AML-193 (cell line): Measurements from ENCODE around the gene ALG5.

Source experiments
- DNase-seq, 2 experiments: peaks; one replicate each; lab custom pipeline; 2025; lab: John Stamatoyannopoulos, UW

ALG5 gene

DNA sequence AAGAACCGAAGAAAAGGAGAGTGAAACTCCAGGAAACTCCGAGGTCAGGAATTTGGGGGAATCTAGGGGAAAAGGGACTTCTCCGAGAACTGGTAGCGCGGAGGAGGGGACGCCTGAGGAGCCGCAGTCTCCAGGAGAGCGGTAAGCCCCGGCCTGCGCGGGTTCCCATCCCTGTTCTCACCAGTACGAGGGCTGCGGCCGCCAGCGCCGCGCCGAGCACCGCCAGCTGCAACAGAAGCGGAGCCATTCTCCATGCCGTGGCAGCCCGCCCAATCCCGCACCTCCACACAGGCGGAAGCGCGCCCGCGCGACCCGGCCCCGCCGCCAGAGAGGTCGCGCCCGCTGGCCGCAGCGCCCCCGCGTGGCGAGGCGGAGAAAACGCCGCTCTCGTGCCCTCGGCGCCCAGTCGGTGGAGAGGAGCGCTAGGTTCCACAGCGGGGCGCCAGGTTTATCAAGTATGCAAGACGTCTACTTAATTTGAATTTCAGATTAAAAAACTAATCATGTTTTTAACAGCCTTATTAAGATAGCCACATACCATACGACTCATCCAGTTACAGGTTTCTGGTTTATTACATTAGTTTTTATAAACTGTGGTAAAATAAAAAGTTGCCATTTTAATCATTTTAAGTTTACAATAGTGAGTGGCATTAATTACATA, at the start of gene ALG5:
Gene ALG5 (minus strand): TSS at position 287 of the 661 bp plus-strand sequence. CDS start 40 bp downstream, at position 247.
- peak; percentile 86 to 91 for DNase-seq

DNA sequence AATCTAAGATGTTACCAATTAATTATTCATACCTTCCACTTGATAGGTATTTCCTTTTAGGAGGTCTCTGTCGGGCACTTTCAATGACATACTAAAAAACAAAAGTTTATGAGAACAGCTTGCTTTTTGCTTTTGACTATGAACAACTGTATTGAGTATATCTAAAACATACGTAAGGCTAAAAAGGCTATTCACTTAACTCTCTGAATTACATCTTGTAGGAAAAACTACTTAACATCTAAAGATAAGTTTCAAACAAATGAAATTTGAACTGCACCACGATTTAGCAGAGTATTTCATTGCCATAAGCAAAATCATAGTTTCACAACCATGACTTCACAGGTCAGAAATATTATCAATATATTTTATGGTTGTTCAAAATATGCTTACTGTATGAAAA, 48.7 kb upstream of the ALG5 start:
- no peak for DNase-seq

- no peak for DNase-seq
Observed at GRCh38 chr13:37047032-37047431, 47.9 kb upstream of the ALG5 start.

DNA sequence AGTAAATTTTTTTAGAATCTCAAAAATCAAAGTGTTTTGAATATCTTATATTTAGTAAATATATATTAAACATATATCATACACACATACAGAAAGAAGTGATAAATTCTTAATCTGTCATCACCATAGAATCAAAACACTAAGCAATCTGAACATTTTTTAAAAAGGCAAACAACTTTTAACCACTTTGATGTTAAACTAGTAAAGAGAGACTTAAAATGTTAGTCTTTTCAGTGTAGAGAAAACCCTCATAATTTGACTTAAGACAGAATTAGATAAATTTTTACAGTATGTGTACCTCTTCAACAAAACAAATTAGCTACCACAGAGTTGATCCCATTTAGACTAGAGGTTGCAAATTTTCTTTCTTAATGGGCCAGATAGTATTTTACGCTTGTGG, 46.9 kb upstream of the ALG5 start:
- no peak for DNase-seq

GRCh38 chr13:37040789-37041188, 41.6 kb upstream of the ALG5 start:
- no peak for DNase-seq

DNA sequence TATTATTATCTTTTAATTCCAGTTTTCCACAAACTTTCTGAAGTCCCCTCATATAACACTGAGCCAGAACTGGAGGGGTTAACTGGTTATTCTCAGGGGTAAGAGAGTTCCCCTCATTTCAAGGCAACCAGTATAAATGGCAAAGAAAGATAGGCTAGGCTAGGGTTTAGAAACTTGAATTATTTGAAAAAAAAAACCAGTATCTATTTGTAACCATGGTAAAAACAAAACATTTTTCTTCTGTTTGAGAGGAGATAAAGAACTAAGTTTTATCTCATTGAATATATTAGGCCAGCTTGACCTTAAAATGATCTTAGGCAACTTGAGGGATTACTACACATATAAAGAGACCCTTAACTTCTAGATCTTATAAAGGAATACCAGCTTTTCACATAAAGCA, 40.8 kb upstream of the ALG5 start:
- DNase-seq: no peak

- DNase-seq: no peak
Observed at GRCh38 chr13:37037241-37037640, 38.1 kb upstream of the ALG5 start.

DNA sequence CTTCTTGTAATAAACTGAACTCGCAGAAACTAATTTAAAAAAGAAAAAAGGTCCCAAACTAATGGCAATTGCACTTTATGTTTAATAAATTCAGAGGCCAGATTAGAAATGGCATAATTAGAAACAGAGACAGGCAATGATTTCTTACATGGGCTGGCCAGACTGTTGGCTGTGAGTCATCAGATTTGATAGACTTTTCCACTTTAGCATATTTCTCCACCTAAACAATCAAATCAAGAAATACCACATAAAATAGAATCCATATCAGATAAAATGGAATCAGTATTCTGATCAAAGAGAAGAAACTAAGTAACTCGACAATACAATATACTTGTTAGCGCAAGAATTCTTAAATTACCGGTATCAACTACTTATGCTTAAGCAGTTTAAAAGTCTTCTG, 30.5 kb upstream of the ALG5 start:
- DNase-seq: no peak

- DNase-seq: no peak
Observed at GRCh38 chr13:37027639-37028038, 28.5 kb upstream of the ALG5 start.

- DNase-seq: no peak
Observed at GRCh38 chr13:37026771-37027170, 27.6 kb upstream of the ALG5 start.

DNA sequence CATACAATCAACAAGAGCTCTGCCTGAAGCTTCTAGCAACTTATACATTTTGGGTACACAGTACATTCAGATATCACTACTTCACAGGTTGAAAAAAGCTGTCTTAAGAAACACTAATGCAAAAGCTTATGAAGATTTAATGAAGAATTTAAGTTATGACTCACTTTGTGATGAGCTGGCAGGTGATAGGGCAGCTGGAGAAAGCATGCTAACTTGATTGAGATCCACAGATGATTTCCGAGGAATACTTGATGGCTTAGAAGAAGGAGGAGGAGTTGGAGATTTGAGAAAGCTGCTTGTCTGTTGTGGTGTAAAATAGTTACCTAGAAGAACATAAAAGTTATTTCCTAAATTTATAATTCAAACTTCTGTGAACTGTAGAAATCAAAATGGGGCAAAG, 24.7 kb upstream of the ALG5 start:
- DNase-seq: no peak

- DNase-seq: no peak
Observed at GRCh38 chr13:37014609-37015008, 15.5 kb upstream of the ALG5 start.

DNA sequence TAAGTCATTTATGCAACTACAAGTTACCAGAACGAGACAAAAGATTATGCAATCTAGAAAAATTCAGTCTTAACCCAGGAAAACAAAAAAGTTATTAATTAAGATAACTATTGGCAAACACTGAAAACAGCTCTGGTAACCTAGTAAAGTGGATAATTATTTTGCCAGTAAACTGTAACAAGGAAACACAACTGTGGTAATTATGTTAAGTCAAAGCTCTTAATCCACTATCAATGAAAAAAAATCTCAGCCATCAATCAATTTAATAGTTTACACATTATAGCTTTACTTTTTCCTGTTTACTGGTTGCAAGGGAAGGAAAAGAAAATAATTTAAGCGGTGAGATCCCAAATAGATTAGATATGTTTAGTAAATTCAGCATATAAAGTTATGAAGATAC, 12.6 kb upstream of the ALG5 start:
- DNase-seq: no peak

- no peak for DNase-seq
Observed at GRCh38 chr13:37011002-37011401, 11.9 kb upstream of the ALG5 start.

- no peak for DNase-seq
Observed at GRCh38 chr13:37010424-37010823, 11.3 kb upstream of the ALG5 start.

- DNase-seq: no peak
Observed at GRCh38 chr13:37009692-37010091, 10.6 kb upstream of the ALG5 start.

DNA sequence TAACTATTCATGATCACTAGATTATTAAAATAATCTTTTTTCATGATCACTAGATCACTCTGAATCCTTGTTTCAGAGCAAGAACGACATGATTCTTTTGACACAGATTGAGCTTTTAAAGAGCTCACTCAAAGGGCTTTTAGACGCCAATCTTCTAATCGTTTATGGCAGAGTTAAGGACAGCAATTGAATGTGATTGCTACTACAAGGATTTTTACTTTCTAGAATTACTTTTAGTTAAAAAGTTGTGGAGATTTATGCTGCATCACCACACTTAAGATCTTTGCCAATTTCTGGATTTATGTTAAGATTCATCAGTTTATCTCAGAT, 2.7 kb upstream of the ALG5 start:
- DNase-seq: no peak

- no peak for DNase-seq
Observed at GRCh38 chr13:36998624-36999041, 507 bp downstream of the ALG5 start.

GRCh38 chr13:36997716-36998427, 1.3 kb downstream of the ALG5 start:
- DNase-seq: no peak

DNA sequence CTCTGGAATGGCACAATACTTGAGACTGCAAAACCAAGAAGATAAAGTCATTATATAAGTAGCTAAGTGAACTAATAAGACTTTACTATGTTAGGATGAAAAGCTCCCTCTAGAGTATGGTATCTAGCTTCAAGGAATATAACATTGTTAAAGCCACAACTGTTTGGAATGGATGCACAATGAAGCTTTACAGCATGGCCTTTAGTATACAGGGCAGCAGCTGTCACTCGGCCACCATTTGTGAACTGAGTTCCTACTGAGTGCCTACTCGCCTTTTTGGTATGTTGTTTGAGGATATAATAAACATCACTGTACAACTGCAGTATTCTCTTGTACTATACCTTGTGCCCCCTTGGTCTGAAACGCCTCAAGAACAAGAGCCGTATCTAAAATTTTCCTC, 6.8 kb downstream of the ALG5 start:
- no peak for DNase-seq

DNA sequence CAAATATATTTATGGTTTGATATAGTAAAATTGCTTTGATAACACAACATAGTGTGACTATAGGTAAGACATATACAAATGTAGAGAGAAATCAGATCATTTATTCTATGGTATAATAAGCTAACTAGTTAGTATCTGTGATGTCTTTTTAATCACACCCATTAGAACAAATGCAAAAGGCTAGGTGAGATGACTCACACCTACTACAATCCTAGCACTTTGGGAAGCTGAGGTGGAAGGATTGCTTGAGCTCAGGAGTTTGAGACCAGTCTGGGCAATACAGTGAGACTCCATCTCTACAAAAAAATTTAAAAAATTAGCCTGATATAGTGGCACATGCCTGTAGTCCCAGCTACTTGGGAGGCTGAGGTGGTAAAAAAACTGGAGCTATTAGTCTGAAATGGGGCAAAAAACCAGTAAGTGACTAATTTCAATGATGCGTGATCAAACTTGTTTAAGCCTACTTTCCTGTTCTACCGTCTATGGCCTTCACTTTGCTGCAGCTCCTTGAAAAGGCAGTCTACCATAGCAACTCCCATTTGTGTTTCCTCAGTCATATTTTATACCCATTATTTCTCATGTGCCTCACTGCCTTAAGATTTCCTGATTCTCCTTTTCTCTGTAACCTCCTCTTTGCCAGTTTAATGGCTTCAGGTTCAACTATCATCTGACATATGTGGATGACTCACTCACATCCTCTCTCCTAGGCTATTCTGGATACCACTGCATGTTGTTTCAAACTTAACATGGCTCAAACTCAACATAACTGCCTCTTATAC, 12.5 kb downstream of the ALG5 start:
- DNase-seq: no peak

DNA sequence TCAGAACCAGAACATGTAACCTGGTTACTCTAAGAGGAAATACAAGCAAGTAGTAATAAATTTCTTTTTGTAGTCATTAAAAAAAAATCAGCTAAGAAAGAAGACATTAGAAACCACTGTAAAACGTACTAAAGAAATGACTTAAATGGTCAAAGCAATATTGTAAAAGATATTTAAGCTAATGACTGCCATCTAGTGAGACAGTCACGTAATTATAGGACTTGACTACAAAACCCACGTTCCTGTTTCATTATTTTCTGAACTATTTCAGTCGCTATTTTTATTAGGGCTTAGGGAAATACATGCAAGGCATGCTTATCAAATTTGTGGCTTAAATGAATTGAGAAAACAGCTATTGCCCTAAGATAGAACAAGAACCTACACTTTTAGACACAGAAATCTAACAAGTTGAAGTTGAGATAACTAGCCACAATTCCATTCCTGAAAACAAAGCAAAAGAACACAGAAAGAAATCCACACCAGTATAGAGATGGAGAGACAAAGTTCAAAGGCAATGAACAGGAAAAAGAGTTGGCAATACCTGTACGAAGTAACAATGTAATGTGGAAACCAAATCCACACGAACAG, 17.9 kb downstream of the ALG5 start:
- peak; percentile 74 to 77 for DNase-seq
